Measurements from ENCODE around the gene ZNF497. TPM values are rescaled to one million over a fixed set of nuclear protein-coding genes. Genes with fewer than 3 reads are reported as not detected.

ZNF497 gene
- total and polyA plus RNA-seq, 8 donors = 0.95 to 5.3 (median 1.6) TPM

DNA sequence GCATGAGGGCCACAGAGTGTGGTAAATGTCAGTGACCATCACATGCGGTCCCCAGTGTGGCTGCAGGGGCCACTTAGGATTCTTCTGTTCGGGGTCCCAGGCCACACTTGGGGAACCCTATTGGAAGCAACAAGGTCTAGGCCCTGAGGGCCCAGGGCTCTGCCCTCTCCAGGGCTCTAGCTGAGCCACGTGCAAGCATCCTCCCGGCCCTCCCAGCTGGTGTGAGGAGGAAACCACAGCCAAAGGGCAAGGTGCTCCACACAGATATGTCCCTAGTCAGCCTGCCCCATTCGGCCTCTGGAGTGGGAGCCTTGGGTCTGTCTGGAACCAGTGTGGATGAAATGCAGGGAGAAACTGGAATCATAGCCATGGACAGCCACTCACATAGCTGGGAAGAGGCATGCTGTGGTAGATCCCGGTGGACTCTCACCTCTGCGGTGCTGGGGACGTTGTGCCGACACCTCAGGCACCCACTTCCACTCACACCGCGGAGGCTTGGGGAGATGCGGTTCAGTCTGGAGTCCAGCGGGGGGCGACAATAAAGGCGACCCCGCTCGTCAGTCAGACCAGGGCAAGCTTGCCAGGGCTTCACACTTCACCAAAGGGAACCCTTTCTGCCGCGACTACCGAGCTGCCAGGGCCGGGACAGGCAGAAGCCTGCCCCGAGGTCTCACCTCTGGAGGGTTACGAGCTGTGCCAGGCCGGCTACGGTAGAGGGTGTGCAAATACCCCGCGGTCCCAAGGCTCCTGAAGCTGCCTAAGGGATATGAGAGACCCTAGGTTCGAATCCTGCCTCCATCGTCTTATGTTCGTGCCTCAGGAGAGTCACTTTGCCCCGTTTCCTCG is 4.3 kb upstream of the ZNF497 start:
- H3K4me3 ChIP-seq = no peak overlapping the region
- no peaks in the 10 kb centered on the region for H3K9me3 ChIP-seq
- intact Hi-C loops (cut with DNase I) = no loop called here
- H3K4me1 ChIP-seq = no peaks in the 10 kb centered on the region
- H3K27ac ChIP-seq = no peak overlapping the region
- WGBS, 2 donors = 88 to 90% methylated on average over 32 of the region's 32 CpGs
- no peaks in the 10 kb centered on the region for H3K36me3 ChIP-seq
- no peak for FAIRE-seq
- ATAC-seq = no peak
- TF ChIP-seq, protein P1, sequence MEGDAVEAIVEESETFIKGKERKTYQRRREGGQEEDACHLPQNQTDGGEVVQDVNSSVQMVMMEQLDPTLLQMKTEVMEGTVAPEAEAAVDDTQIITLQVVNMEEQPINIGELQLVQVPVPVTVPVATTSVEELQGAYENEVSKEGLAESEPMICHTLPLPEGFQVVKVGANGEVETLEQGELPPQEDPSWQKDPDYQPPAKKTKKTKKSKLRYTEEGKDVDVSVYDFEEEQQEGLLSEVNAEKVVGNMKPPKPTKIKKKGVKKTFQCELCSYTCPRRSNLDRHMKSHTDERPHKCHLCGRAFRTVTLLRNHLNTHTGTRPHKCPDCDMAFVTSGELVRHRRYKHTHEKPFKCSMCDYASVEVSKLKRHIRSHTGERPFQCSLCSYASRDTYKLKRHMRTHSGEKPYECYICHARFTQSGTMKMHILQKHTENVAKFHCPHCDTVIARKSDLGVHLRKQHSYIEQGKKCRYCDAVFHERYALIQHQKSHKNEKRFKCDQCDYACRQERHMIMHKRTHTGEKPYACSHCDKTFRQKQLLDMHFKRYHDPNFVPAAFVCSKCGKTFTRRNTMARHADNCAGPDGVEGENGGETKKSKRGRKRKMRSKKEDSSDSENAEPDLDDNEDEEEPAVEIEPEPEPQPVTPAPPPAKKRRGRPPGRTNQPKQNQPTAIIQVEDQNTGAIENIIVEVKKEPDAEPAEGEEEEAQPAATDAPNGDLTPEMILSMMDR (IDR thresholded peaks at IDR 0.05) = no peak
- DNase-seq = no peak
- no peaks in the 10 kb centered on the region for H3K27me3 ChIP-seq

DNA sequence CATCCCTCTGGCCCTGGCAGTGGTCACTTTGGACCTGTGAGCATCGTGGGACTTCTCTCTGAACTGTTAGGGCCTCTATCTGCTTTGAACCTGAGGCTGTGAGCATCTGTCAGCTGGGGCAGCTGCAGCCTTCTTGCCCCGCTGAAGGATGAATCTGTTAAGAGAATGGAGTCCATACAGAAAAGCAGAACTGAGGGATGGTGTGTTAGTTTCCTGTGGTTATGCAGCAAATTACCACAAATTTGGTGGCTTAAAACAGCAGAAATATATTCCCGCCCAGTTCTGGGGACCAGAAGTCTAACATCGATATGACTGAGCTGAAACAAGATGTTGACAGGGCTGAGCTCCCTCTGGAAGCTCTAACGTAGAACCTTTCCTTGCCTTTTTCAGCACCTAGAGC is 1.6 kb upstream of the ZNF497 start:
- ATAC-seq = no peak
- WGBS, 2 donors = 89 to 91% methylated on average over 5 of the region's 5 CpGs
- intact Hi-C loops (cut with DNase I) = no loop called here

DNA sequence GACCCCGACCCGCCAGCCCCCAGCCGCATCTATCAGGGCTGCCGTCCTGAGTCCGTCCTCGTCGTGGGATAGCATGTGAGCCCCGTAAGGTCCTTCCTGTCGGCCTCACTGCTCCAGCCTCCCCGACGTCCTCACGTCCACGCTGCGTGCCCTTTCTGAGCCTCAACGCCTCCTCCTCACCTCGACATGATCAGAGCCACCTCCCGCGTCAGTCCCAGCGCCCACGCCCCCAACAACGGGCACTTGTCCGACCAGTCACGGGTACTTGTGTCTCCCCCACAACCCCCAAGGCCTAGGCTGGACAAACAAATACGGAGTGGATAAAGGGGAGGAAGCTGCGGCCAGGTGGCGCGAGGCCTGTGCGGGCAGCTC is 665 bp downstream of the ZNF497 start:
- no peak for FAIRE-seq
- peak overlapping the region; percentile 38 to 65 (median 58) for H3K4me3 ChIP-seq
- H3K27ac ChIP-seq = peak overlapping the region; percentile 78 to 91 (median 83)
- peak in 5 of 6 donors; percentile 48 to 86 (median 63) for DNase-seq
- intact Hi-C loops (cut with DNase I) = no loop called here
- 3% methylated on average over 28 of the region's 28 CpGs for WGBS, 2 donors
- peak; percentile 25 to 39 (median 33) for ATAC-seq
- no peaks in the 10 kb centered on the region for H3K4me1 ChIP-seq
- no peaks in the 10 kb centered on the region for H3K36me3 ChIP-seq
- no peaks in the 10 kb centered on the region for H3K27me3 ChIP-seq
- no peaks in the 10 kb centered on the region for H3K9me3 ChIP-seq
- TF ChIP-seq, protein P1 (IDR thresholded peaks at IDR 0.05) = no peak

More for the DNA sequence above, 1.6 kb upstream of the ZNF497 start:
- Histone ChIP-seq H3K4me1 (no peaks in the 10 kb centered on the region), H3K27me3 (no peaks in the 10 kb centered on the region), H3K36me3 (no peaks in the 10 kb centered on the region), H3K4me3 (no peak overlapping the region), H3K27ac (no peak overlapping the region), H3K9me3 (no peaks in the 10 kb centered on the region)
- no peak for FAIRE-seq
- TF ChIP-seq, protein P1 (IDR thresholded peaks at IDR 0.05) = no peak
- no peak for DNase-seq

DNA sequence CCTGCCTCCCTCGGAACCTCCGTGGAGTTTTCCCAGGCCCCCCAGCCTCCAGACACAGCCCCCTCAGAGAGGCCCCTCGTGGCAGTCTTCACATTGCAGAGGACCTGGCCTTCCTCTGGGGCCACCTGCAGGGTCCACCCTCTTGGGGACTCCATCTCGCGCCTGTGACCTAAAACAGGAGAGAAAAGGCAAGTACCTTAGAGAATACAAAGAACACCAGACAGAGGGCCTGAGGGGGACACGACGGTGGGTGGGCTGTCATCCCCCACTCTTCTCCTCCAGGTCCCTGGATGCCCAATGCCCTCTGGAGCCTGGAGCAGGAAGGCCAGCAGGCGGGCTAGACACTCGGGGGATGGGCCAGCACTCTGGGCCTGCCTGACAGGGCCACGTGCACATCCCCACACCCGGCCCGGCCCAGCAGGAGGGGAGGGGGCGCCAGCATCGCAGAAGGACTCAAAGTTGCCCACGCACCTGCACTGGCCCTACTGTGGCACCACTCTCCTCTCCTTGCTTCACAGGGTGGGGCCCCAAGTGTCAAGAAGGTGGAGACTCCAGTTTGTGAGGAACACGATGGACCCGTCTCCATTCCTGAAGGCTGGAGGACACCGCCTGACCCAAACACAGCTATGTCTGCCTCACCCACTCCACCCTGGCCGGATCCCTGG is 4.9 kb downstream of the ZNF497 start:
- TF ChIP-seq, protein P1 (IDR thresholded peaks at IDR 0.05) = no peak
- no peaks in the 10 kb centered on the region for H3K9me3 ChIP-seq
- H3K4me3 ChIP-seq = no peak overlapping the region
- H3K36me3 ChIP-seq = no peaks in the 10 kb centered on the region
- FAIRE-seq (no peak), DNase-seq (no peak), ATAC-seq (no peak)
- H3K27me3 ChIP-seq = peaks cover 0 to 4% (median 0%) of the 10 kb centered on the region in 4 donors
- 72 to 77% methylated on average over 19 of the region's 19 CpGs for WGBS, 2 donors
- no peak overlapping the region for H3K27ac ChIP-seq
- no peaks in the 10 kb centered on the region for H3K4me1 ChIP-seq
- intact Hi-C loops (cut with DNase I) = no loop called here
